K562 treated with DMSO at 1 percent for 24 hours (cell line): ENCODE measurements around the gene PIGL. TPM values are rescaled to one million over a fixed set of nuclear protein-coding genes. Genes with fewer than 3 reads are reported as not detected.

Experiments used
- total RNA-seq: library from RNA; unstranded; fragments of 300-600 nt; gene quantifications from 2 replicates; pipeline ENCODE4 v1.2.3, GENCODE V29; 2022; ENCODE audit warnings: low read depth; ENCODE audit not compliant: insufficient read depth

The PIGL gene
- 12.2 and 12.7 TPM in 2 replicates for total RNA-seq

DNA sequence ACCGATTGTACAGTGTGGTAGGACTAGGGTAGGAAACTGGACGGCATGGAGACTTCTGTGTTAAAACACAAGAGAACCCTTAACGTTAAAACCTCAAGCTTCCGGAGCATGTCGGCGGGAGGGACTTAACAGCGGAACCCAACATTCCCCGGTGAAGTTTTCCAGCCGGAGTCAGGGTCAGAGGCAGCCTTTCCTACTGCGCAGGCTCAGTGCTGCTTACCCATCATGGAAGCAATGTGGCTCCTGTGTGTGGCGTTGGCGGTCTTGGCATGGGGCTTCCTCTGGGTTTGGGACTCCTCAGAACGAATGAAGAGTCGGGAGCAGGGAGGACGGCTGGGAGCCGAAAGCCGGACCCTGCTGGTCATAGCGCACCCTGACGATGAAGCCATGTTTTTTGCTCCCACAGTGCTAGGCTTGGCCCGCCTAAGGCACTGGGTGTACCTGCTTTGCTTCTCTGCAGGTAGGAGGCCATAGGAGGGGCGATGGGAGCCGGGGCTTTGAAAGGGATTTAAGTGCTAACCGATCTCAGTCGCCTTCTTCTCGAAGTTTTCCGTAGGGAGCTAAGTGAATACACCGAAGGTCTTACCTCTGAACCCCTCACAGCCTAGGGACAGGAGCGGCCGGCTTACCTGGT is at the start of gene PIGL:
Gene PIGL (plus strand): TSS at position 209 of the 634 bp plus-strand sequence. CDS start 17 bp downstream, at position 226.

DNA sequence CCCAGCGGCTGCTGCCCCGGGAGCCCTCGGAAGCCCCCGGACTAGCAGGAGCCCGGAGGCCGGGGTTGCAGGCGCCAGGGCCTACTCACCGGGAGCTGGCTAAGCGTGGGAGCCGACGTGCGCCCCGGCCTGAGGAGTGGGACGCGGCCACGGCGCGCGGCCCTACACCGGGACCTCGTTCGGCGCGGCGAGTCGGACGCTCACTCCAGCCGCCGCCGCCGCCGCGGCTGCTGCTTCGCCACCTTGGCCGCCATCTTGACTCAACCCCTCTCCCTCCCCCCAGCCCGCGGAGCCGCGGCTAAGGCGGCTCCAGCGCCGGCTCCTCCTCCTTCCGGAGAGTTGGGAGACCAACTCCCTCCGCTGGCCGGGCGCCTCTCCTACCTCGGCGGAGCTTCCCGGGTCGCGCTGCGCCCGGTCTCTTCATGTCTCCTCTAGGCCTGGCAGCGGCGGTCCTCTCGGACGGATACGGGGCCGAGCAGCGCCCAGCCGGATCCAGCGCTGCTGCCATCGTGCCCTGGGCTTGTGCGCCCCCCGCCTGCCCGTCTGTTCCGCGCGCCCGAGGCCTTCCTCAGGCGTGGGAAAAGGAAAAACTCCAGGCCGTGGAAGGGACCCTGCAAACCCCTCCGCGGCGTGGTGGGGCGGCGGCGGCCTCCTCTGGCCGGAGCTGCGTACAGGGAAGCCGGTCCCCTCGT is 1.6 kb upstream of the PIGL start, which contains the start of gene NCOR1:
Gene NCOR1 (minus strand): TSS at position 262 of the 692 bp plus-strand sequence. CDS start 20,965 bp downstream, outside the sequence.

DNA sequence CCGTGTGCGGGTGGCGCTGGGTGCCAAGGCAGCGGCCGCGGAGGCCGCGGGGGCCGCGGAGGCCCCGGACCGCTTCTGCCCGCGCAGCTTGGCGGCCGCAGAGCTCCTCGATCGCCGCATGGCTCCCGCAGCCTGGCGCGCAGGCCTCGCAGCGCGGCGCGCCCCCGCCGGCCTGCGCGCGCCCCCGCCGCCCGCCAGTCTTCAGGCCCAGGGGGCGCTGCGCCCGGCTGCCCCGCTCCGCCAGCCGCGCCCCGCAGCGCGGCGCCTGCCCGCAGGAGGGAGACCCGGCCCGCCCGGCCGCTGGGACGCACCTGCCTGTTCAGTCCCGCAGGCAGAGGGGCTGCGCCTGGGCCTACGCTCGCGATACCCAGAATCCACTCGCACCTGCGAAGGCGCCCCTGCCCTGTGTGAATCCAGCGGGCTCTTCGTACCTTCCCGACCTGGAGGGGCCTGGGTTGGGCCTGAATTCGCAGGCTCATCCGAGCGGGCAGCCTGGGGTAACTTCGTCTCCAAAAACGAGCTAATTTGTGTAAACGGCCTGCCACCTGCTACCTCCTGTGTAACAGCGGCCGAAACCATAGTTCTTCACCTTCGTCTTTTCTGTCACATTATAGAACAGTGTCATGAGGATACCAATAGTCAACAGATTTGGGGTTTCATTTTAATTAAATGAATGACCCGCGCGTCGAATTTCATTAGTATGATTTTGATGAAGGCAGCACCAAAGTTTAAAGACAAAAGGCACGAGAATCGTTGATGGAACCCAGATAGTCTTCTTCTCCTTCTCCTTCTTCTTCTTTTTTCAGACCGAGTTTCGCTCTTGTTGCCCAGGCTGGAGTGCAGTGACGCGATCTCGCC is 136.5 kb downstream of the PIGL start, which contains the start of gene CENPV:
Gene CENPV (minus strand): TSS at position 153 of the 858 bp plus-strand sequence. CDS start 33 bp downstream, at position 120.

Other genes with a start within 250 kb of the PIGL start
- 12.3 and 13.8 TPM in 2 replicates for gene ZSWIM7, start 217.5 kb upstream of the PIGL start, total RNA-seq
- 28.0 and 46.5 TPM in 2 replicates for gene TTC19, start 217.4 kb upstream of the PIGL start, total RNA-seq
- 40.2 and 41.0 TPM in 2 replicates for gene NCOR1, start 1.7 kb upstream of the PIGL start, total RNA-seq
- gene CENPV, start 136.3 kb downstream of the PIGL start, total RNA-seq = 59.9 and 60.6 TPM in 2 replicates
- gene UBB, start 163.9 kb downstream of the PIGL start, total RNA-seq = 2,010 and 2,059 TPM in 2 replicates
- 90.2 and 101 TPM in 2 replicates for gene TRPV2, start 198.4 kb downstream of the PIGL start, total RNA-seq